HG03439 (cell line): ENCODE measurements around the gene PCGF3.

Source experiments
- ATAC-seq: cut with Tn5 transposase; IDR thresholded peaks from one replicate; pipeline ENCODE4 v1.9.1; 2021; ENCODE audit warnings: mild to moderate bottlenecking, moderate library complexity; ENCODE audit not compliant: unreplicated experiment

Gene PCGF3

GRCh38 chr4:819401-820229 lies 114.0 kb downstream of the PCGF3 start:
- ATAC-seq: no peak
